Fibroblast of mammary gland (primary cell): ENCODE results near the gene EFL1.
"Not testable (repeated sequence)": the region's sequence is repeated elsewhere in the genome, so short reads cannot be mapped to it uniquely, and the experiment has no call there.

Source experiments
- DNase-seq: peaks from one replicate; pipeline ENCODE4 v3.0.0-alpha.2; 2010; ENCODE audit warnings: low read depth
- H3K4me3 ChIP-seq: 2 replicates; pipeline ENCODE4 v1.5.1; 2011; ENCODE audit warnings: low read depth, mild to moderate bottlenecking, low read length, moderate library complexity; ENCODE audit not compliant: control insufficient read depth
- TF ChIP-seq, protein P1 (sequence below): conservative IDR thresholded peaks from 2 replicates; pipeline ENCODE4 v1.5.1; 2011; ENCODE audit warnings: low read depth, low read length, inconsistent platforms; ENCODE audit not compliant: control insufficient read depth, insufficient read depth

Gene EFL1

DNA sequence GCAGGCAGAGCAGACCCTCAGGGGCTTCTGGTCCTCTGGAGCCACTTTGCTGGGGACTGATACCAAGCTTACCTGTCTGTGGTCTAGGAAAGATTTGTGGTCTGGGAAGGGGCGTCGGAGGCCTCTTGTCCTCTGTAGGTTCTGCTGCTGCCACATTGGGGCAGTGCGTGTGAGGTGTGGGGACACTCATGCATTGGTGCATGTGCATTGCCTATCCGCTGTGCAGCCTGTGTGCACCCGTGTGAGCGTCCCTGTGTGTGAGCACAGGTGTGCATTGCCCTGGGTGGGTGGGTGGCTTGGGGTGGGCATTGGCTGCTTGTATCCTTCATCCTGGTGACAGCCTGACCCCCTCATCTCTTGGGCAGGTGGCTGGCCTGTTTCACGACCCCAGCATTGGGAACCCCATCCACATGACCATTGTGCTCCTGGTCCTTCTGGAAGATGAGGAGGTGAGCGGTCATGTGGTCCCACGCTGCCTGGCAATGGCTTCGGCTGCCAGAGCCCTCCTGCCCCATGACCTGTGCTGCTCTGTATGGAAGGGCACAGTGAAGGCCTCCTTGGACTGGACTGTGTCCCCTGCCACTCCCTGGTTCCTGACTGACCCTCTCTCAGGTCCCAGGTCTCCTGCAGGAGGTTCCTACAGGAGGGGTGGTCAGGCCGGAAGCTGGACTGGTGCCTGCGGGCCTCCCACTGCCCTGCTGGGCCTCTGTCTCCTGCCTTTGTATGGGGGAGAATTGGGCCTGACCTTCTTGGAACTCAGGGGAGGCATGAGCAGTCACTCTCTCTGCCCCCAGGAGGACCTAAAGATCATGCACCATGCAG is 41.6 kb upstream of the EFL1 start:
- H3K4me3 ChIP-seq: no peak overlapping the region
- DNase-seq: no peak
- TF ChIP-seq, protein P1, sequence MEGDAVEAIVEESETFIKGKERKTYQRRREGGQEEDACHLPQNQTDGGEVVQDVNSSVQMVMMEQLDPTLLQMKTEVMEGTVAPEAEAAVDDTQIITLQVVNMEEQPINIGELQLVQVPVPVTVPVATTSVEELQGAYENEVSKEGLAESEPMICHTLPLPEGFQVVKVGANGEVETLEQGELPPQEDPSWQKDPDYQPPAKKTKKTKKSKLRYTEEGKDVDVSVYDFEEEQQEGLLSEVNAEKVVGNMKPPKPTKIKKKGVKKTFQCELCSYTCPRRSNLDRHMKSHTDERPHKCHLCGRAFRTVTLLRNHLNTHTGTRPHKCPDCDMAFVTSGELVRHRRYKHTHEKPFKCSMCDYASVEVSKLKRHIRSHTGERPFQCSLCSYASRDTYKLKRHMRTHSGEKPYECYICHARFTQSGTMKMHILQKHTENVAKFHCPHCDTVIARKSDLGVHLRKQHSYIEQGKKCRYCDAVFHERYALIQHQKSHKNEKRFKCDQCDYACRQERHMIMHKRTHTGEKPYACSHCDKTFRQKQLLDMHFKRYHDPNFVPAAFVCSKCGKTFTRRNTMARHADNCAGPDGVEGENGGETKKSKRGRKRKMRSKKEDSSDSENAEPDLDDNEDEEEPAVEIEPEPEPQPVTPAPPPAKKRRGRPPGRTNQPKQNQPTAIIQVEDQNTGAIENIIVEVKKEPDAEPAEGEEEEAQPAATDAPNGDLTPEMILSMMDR: no peak

GRCh38 chr15:82301296-82302016 is 38.9 kb upstream of the EFL1 start:
- TF ChIP-seq, protein P1: no peak
- DNase-seq: no peak
- H3K4me3 ChIP-seq: no peak overlapping the region

DNA sequence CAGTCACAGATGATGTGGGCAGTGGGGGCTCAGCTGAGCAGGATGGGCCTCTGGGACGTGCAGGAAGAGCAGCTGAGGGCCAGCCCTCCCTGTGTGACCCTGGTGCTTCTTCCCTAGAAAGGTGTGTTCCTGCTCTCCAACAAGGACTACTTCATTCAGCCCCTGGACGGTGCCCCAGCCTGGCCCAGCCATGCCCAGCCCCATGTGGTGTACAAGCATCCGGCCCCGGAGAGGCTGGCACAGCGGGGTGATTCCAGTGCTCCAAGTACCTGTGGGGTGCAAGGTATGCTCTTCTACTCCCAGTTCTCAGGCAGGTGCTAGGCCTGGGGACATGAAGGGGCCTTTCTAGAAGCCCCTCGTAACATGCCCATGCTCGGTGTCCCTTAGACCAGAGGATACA is 38.3 kb upstream of the EFL1 start:
- no peak for DNase-seq
- no peak overlapping the region for H3K4me3 ChIP-seq
- TF ChIP-seq, protein P1: no peak

DNA sequence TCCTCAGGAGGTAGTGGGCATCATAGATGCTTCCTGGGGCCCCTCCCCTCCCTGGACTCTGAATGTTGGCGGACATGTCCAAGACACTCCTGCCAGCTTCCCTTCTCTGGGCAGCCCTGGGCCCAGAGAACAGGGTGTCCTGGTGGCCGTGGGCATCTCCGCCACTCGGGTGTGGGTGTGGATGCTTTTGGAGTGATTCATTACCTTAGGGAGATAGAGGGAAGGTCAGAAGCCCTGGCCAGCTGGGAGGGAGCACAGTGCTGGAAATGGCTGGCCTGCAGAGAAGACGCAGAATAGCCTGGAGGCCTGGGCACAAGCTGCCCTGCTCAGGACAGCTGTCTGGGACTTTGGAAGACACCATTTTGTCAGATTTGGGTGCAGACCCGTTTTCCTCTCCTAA is 37.8 kb upstream of the EFL1 start:
- peak; percentile 12 for DNase-seq

DNA sequence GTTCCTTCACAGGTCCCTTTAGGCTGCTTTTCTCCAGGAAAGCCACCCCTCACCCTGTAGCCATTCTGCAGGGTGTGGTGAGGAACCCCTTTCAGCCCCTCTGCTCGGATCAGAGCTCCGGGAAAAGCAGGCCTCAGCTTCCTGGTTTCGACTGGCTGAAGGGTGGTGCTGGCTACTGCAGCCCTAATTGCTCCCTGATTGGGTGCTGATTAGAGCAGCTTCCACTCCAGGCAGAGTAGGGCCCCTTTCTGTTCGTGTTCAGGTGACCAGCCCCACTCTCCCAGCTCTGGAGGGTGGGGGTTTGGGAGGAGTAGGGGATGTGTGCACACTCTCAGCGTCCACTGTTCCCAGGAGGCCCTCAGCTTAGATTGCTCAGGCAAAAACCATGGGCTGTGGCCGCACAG is 37.0 kb upstream of the EFL1 start:
- DNase-seq: not testable (repeated sequence)

More for the DNA sequence above, 37.8 kb upstream of the EFL1 start:
- H3K4me3 ChIP-seq: not testable (repeated sequence)

DNA sequence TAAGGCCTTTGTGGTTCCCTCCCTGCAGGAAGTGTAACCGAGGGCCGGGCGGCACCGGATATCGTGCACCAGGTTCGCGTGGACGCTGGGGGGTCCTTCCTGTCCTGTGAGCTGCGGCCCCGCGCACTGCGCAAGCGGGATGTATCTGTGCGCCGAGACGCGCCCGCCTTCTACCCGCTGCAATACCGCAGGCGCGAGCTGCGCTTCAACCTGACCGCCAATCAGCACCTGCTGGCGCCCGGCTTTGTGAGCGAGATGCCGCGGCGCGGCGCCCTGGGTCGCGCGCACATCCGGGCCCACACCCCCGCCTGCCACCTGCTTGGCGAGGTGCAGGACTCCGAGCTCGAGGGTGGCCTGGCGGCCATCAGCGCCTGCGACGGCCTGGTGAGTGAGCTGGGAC is 36.0 kb upstream of the EFL1 start:
- no peak overlapping the region for H3K4me3 ChIP-seq
- no peak for DNase-seq
- TF ChIP-seq, protein P1: no peak

More for the DNA sequence above, 37.0 kb upstream of the EFL1 start:
- not testable (repeated sequence) for H3K4me3 ChIP-seq

- TF ChIP-seq, protein P1: no peak
- no peak overlapping the region for H3K4me3 ChIP-seq
These were observed 35.5 kb upstream of the EFL1 start for GRCh38 chr15:82298032-82298431.

More at GRCh38 chr15:82298032-82298431, 35.5 kb upstream of the EFL1 start:
- no peak for DNase-seq
